Endothelial cell (in vitro differentiated cells): Measurements from ENCODE around the gene MYCBP2. TPM values are rescaled to one million over a fixed set of nuclear protein-coding genes. Genes with fewer than 3 reads are reported as not detected.
"Not testable (repeated sequence)": the region's sequence is repeated elsewhere in the genome, so short reads cannot be mapped to it uniquely, and the experiment has no call there.

Source experiments
- DNase-seq: peaks from one replicate; pipeline ENCODE4 v3.0.0; 2021; ENCODE audit warnings: low spot score
- H3K27ac Mint-ChIP-seq: one replicate; pipeline ENCODE4 v1.8.0; 2021; ENCODE audit warnings: mixed read lengths, inconsistent platforms; ENCODE audit not compliant: unreplicated experiment
- H3K27me3 Mint-ChIP-seq: one replicate; pipeline ENCODE4 v1.8.0; 2021; ENCODE audit warnings: mild to moderate bottlenecking, moderate library complexity, mixed read lengths, inconsistent platforms; ENCODE audit not compliant: unreplicated experiment
- H3K36me3 Mint-ChIP-seq: one replicate; pipeline ENCODE4 v1.8.0; 2021; ENCODE audit warnings: mild to moderate bottlenecking, low read depth, mixed read lengths, inconsistent platforms; ENCODE audit not compliant: unreplicated experiment
- H3K4me1 Mint-ChIP-seq: one replicate; pipeline ENCODE4 v1.8.0; 2021; ENCODE audit warnings: mild to moderate bottlenecking, mixed read lengths, inconsistent platforms; ENCODE audit not compliant: unreplicated experiment
- H3K4me3 Mint-ChIP-seq: one replicate; pipeline ENCODE4 v1.8.0; 2021; ENCODE audit warnings: mild to moderate bottlenecking, mixed read lengths, inconsistent platforms; ENCODE audit not compliant: unreplicated experiment
- H3K9me3 Mint-ChIP-seq: one replicate; pipeline ENCODE4 v1.8.0; 2021; ENCODE audit warnings: mixed read lengths, inconsistent platforms; ENCODE audit not compliant: unreplicated experiment
- total RNA-seq: library from RNA; stranded (reverse); fragmentation: NEBNext Ultra II Directional; extraction: Animal tissue kit (Norgen Biotek cat#: 25700); gene quantifications from one replicate; pipeline ENCODE4 v1.2.1, GENCODE V29; 2021; ENCODE audit not compliant: unreplicated experiment
- TF ChIP-seq, protein P1 (sequence below): fragments of 200-600 bp; sonication (generic); IDR thresholded peaks from one replicate; pipeline ENCODE4 v1.5.0; 2021; ENCODE audit warnings: antibody characterized with exemption; ENCODE audit not compliant: unreplicated experiment

MYCBP2 gene
- total RNA-seq, 1 donor from 2014 or later = 94.7 TPM

- H3K4me3 Mint-ChIP-seq = no peak overlapping the region
- TF ChIP-seq, protein P1, sequence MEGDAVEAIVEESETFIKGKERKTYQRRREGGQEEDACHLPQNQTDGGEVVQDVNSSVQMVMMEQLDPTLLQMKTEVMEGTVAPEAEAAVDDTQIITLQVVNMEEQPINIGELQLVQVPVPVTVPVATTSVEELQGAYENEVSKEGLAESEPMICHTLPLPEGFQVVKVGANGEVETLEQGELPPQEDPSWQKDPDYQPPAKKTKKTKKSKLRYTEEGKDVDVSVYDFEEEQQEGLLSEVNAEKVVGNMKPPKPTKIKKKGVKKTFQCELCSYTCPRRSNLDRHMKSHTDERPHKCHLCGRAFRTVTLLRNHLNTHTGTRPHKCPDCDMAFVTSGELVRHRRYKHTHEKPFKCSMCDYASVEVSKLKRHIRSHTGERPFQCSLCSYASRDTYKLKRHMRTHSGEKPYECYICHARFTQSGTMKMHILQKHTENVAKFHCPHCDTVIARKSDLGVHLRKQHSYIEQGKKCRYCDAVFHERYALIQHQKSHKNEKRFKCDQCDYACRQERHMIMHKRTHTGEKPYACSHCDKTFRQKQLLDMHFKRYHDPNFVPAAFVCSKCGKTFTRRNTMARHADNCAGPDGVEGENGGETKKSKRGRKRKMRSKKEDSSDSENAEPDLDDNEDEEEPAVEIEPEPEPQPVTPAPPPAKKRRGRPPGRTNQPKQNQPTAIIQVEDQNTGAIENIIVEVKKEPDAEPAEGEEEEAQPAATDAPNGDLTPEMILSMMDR = no peak
- DNase-seq = no peak
- no peaks in the 10 kb centered on the region for H3K27me3 Mint-ChIP-seq
- no peaks in the 10 kb centered on the region for H3K36me3 Mint-ChIP-seq
- no peaks in the 10 kb centered on the region for H3K9me3 Mint-ChIP-seq
- no peak overlapping the region for H3K27ac Mint-ChIP-seq
- H3K4me1 Mint-ChIP-seq = no peaks in the 10 kb centered on the region
These were observed 22.5 kb upstream of the MYCBP2 start for GRCh38 chr13:77349365-77349764.

GRCh38 chr13:77347351-77347750 is 20.5 kb upstream of the MYCBP2 start:
- H3K36me3 Mint-ChIP-seq, H3K4me1 Mint-ChIP-seq, H3K9me3 Mint-ChIP-seq, H3K4me3 Mint-ChIP-seq, DNase-seq, H3K27ac Mint-ChIP-seq, H3K27me3 Mint-ChIP-seq: not testable (repeated sequence)

GRCh38 chr13:77345150-77345780 is 18.4 kb upstream of the MYCBP2 start:
- Mint-ChIP-seq H3K9me3 (no peaks in the 10 kb centered on the region), H3K27ac (no peak overlapping the region), H3K36me3 (no peaks in the 10 kb centered on the region), H3K4me3 (no peak overlapping the region), H3K4me1 (peaks cover 4% of the 10 kb centered on the region), H3K27me3 (no peaks in the 10 kb centered on the region)
- TF ChIP-seq, protein P1 = no peak
- DNase-seq = no peak

DNA sequence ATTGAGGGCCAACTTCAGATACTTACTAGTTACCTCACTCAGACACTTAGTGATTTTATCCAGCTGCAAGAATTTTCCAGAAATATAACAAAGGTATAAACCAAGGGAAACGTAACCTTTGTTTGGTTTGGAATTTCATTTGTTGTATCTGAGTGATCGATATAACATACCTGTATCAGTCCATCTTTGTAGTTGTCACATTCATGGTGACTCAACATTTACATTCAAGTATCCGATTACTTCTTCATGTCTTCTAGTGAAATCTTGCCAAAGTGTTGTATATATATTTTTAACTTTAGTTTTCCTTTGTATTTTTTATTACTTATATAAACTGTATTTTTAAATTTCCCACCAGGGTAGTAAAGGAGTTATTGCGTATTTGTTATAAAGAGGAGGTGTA is 16.9 kb upstream of the MYCBP2 start:
- Mint-ChIP-seq H3K9me3 (no peaks in the 10 kb centered on the region), H3K36me3 (no peaks in the 10 kb centered on the region), H3K27ac (no peak overlapping the region), H3K4me1 (peaks cover 5% of the 10 kb centered on the region), H3K27me3 (no peaks in the 10 kb centered on the region), H3K4me3 (no peak overlapping the region)
- DNase-seq = no peak
- TF ChIP-seq, protein P1 = no peak

GRCh38 chr13:77339408-77339807 is 12.5 kb upstream of the MYCBP2 start:
- peaks cover 5% of the 10 kb centered on the region for H3K4me1 Mint-ChIP-seq
- no peak for DNase-seq
- no peak overlapping the region for H3K27ac Mint-ChIP-seq
- TF ChIP-seq, protein P1 = no peak
- no peaks in the 10 kb centered on the region for H3K9me3 Mint-ChIP-seq
- no peak overlapping the region for H3K4me3 Mint-ChIP-seq
- no peaks in the 10 kb centered on the region for H3K36me3 Mint-ChIP-seq
- peaks cover 3% of the 10 kb centered on the region for H3K27me3 Mint-ChIP-seq
